ENCODE measurements around the gene KIF1B.

Gene KIF1B

GRCh38 chr1:10291705-10292104 lies 81.3 kb downstream of the KIF1B start:
- no peaks in the 10 kb centered on the region for H4K20me1 ChIP-seq (ENCODE audit: low read depth, low read length)
- H3F3A ChIP-seq (ENCODE audit: insufficient read depth): no peaks in the 10 kb centered on the region
- H3K79me2 ChIP-seq (ENCODE audit: insufficient read depth, low read length): no peaks in the 10 kb centered on the region
- H2AFZ ChIP-seq (ENCODE audit: low read depth, low read length, severe bottlenecking): no peak overlapping the region
- no peak for TF ChIP-seq CTCF (IDR thresholded peaks at IDR 0.05; ENCODE audit: insufficient read depth, low read length, poor library complexity, severe bottlenecking)
- TF ChIP-seq EZH2phosphoT487 (conservative IDR thresholded peaks at IDR 0.05; ENCODE audit: low read length): no peak
- H3K27me3 ChIP-seq (ENCODE audit: low read length): no peaks in the 10 kb centered on the region
- no peak overlapping the region for H3K9ac ChIP-seq (ENCODE audit: low read length)
- H3K4me2 ChIP-seq (ENCODE audit: low read depth, low read length, poor library complexity, severe bottlenecking): no peak overlapping the region
- no peaks in the 10 kb centered on the region for H3K9me2 ChIP-seq (replicated peaks; ENCODE audit: insufficient read depth, low read length)
- H3K36me3 ChIP-seq (ENCODE audit: low read length): no peaks in the 10 kb centered on the region
- H3K4me3 ChIP-seq (ENCODE audit: insufficient read depth, low read length, poor library complexity, severe bottlenecking): no peak overlapping the region
- no peaks in the 10 kb centered on the region for H3K9me3 ChIP-seq (ENCODE audit: insufficient read depth, low read length)
- H3K27ac ChIP-seq (ENCODE audit: low read depth, low read length): no peak overlapping the region

DNA sequence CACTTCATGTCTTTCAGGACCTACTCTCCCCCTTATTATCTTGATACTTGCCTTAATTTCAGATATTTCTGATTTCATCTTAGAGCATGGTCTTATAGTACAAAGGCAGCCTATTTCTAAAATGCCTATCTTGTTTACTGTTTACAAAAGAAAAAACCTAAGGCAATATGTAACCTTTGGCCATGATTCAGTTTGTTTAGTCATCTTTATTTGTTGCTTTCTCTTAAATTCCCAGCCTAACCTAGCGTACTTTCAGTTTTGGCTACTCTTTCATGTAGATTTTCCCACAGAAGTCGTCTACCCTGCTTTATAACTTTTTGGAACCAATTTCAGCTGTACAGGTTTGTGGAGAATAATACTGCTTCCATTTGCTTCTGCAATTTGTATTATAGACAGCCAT lies 81.8 kb downstream of the KIF1B start:
- Histone ChIP-seq H2AFZ (ENCODE audit: low read depth, low read length, severe bottlenecking) (no peak overlapping the region), H3K36me3 (ENCODE audit: low read length) (no peaks in the 10 kb centered on the region), H3K9ac (ENCODE audit: low read length) (no peak overlapping the region), H4K20me1 (ENCODE audit: low read depth, low read length) (no peaks in the 10 kb centered on the region), H3K4me3 (ENCODE audit: insufficient read depth, low read length, poor library complexity, severe bottlenecking) (no peak overlapping the region), H3K27me3 (ENCODE audit: low read length) (no peaks in the 10 kb centered on the region), H3K9me2 (replicated peaks; ENCODE audit: insufficient read depth, low read length) (no peaks in the 10 kb centered on the region), H3F3A (ENCODE audit: insufficient read depth) (no peaks in the 10 kb centered on the region), H3K9me3 (ENCODE audit: insufficient read depth, low read length) (no peaks in the 10 kb centered on the region), H3K4me2 (ENCODE audit: low read depth, low read length, poor library complexity, severe bottlenecking) (no peak overlapping the region), H3K27ac (ENCODE audit: low read depth, low read length) (no peak overlapping the region), H3K79me2 (ENCODE audit: insufficient read depth, low read length) (no peaks in the 10 kb centered on the region)
- TF ChIP-seq CTCF (IDR thresholded peaks at IDR 0.05; ENCODE audit: insufficient read depth, low read length, poor library complexity, severe bottlenecking) (no peak), EZH2phosphoT487 (conservative IDR thresholded peaks at IDR 0.05; ENCODE audit: low read length) (no peak)

- H3K4me2 ChIP-seq (ENCODE audit: low read depth, low read length, poor library complexity, severe bottlenecking): no peak overlapping the region
- H2AFZ ChIP-seq (ENCODE audit: low read depth, low read length, severe bottlenecking): no peak overlapping the region
- no peaks in the 10 kb centered on the region for H3K36me3 ChIP-seq (ENCODE audit: low read length)
- no peaks in the 10 kb centered on the region for H3K27me3 ChIP-seq (ENCODE audit: low read length)
- no peak overlapping the region for H3K27ac ChIP-seq (ENCODE audit: low read depth, low read length)
- H3F3A ChIP-seq (ENCODE audit: insufficient read depth): no peaks in the 10 kb centered on the region
- no peaks in the 10 kb centered on the region for H3K9me2 ChIP-seq (replicated peaks; ENCODE audit: insufficient read depth, low read length)
- no peak overlapping the region for H3K4me3 ChIP-seq (ENCODE audit: insufficient read depth, low read length, poor library complexity, severe bottlenecking)
- no peaks in the 10 kb centered on the region for H4K20me1 ChIP-seq (ENCODE audit: low read depth, low read length)
- TF ChIP-seq CTCF (IDR thresholded peaks at IDR 0.05; ENCODE audit: insufficient read depth, low read length, poor library complexity, severe bottlenecking) (no peak), EZH2phosphoT487 (conservative IDR thresholded peaks at IDR 0.05; ENCODE audit: low read length) (no peak)
- no peak overlapping the region for H3K9ac ChIP-seq (ENCODE audit: low read length)
- H3K79me2 ChIP-seq (ENCODE audit: insufficient read depth, low read length): no peaks in the 10 kb centered on the region
- H3K9me3 ChIP-seq (ENCODE audit: insufficient read depth, low read length): no peaks in the 10 kb centered on the region
Measured at GRCh38 chr1:10295481-10296085, 85.2 kb downstream of the KIF1B start.
